ENCODE results near the gene EYA3.

EYA3 gene

DNA sequence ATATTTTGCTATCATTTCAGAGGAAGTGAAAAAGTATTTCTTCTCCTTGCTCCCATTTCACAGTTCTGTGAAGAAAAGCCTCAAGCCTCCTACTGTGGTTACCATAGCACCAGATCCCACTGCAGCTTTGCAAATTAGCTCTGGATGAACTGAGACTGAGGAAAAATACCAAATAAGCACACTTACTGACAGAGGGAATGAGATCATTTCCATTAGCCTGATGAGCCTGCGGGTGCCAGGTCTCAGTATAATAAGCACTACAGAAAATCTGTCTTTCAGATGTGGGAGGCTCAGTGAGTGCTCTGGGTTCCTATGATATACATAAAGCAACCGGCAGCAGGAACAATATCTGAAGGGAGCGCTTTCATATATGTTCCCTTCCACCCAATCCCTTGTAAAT lies 107.3 kb downstream of the EYA3 start:
- Histone ChIP-seq H2BK5ac (ENCODE audit: low read length) (no peak overlapping the region), H3K23ac (ENCODE audit: low read length) (no peak overlapping the region), H3K27me3 (ENCODE audit: insufficient read depth, low read length, poor library complexity) (no peaks in the 10 kb centered on the region), H2BK15ac (replicated peaks; ENCODE audit: low read depth) (no peak overlapping the region), H3K4me1 (ENCODE audit: control insufficient read depth, low read depth, low read length) (no peaks in the 10 kb centered on the region), H2AK5ac (ENCODE audit: low read length) (no peak overlapping the region), H3K27ac (ENCODE audit: low read depth, low read length) (no peak overlapping the region), H3K79me1 (ENCODE audit: low read length) (no peaks in the 10 kb centered on the region), H3K4me3 (ENCODE audit: low read length) (no peak overlapping the region), H3K18ac (ENCODE audit: low read length) (no peak overlapping the region), H4K8ac (ENCODE audit: low read depth, low read length) (no peak overlapping the region), H2BK120ac (ENCODE audit: low read depth, low read length) (no peak overlapping the region), H3K56ac (ENCODE audit: low read length) (no peak overlapping the region), H3K4me2 (ENCODE audit: low read length) (no peak overlapping the region), H3K9ac (ENCODE audit: low read length) (no peak overlapping the region), H3K36me3 (ENCODE audit: control insufficient read depth, insufficient read depth, low read length) (no peaks in the 10 kb centered on the region), H4K5ac (ENCODE audit: low read length) (no peak overlapping the region), H3K79me2 (ENCODE audit: control insufficient read depth, insufficient read depth, low read length) (no peaks in the 10 kb centered on the region), H3K4ac (ENCODE audit: low read depth, low read length) (no peak overlapping the region)
- WGBS (ENCODE audit: extremely low coverage, insufficient coverage, low lambda C conversion rate) = no CpG with 5 or more reads among the region's 3 CpGs
- peak; percentile 13 for DNase-seq

DNA sequence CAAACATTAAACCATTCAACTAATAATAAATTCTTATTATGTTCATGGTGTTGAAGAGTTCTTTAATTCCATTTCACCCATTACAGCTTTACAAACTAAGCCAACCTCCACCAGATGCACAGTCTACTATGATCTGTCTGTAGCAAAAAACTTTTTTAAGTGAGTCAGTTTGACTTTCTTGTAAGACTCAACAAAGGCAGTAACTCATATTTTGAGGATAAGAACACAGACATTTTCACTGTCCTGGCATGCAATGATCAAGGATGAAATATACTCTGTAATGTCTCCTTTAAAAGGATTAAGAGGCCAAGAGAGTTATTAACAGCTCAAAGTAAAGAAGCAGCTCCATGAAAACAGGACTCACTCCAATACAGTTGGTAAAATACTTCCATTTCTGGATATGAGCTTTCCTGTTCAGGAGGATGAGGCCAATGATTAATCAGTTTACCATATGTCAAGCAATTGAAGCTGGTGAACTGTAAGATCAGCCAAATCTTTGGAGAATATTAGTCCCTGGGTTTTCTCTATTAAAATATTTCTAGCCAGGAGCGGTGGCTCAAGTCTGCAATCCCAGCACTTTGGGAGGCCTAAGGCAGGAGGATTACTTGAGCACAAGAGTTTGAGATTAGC lies 108.1 kb downstream of the EYA3 start:
- H3K4me3 ChIP-seq (ENCODE audit: low read length) = no peak overlapping the region
- no peaks in the 10 kb centered on the region for H3K4me1 ChIP-seq (ENCODE audit: control insufficient read depth, low read depth, low read length)
- no peak overlapping the region for H4K8ac ChIP-seq (ENCODE audit: low read depth, low read length)
- WGBS (ENCODE audit: extremely low coverage, insufficient coverage, low lambda C conversion rate) = no CpG with 5 or more reads among the region's 1 CpG
- no peaks in the 10 kb centered on the region for H3K36me3 ChIP-seq (ENCODE audit: control insufficient read depth, insufficient read depth, low read length)
- no peak overlapping the region for H3K18ac ChIP-seq (ENCODE audit: low read length)
- no peak overlapping the region for H2AK5ac ChIP-seq (ENCODE audit: low read length)
- H2BK5ac ChIP-seq (ENCODE audit: low read length) = no peak overlapping the region
- no peak for DNase-seq
- H2BK120ac ChIP-seq (ENCODE audit: low read depth, low read length) = no peak overlapping the region
- H2BK15ac ChIP-seq (replicated peaks; ENCODE audit: low read depth) = no peak overlapping the region
- H3K9ac ChIP-seq (ENCODE audit: low read length) = no peak overlapping the region
- H4K5ac ChIP-seq (ENCODE audit: low read length) = no peak overlapping the region
- H3K79me1 ChIP-seq (ENCODE audit: low read length) = no peaks in the 10 kb centered on the region
- H3K27me3 ChIP-seq (ENCODE audit: insufficient read depth, low read length, poor library complexity) = no peaks in the 10 kb centered on the region
- H3K79me2 ChIP-seq (ENCODE audit: control insufficient read depth, insufficient read depth, low read length) = no peaks in the 10 kb centered on the region
- no peak overlapping the region for H3K4ac ChIP-seq (ENCODE audit: low read depth, low read length)
- H3K56ac ChIP-seq (ENCODE audit: low read length) = no peak overlapping the region
- H3K4me2 ChIP-seq (ENCODE audit: low read length) = no peak overlapping the region
- no peak overlapping the region for H3K27ac ChIP-seq (ENCODE audit: low read depth, low read length)
- H3K23ac ChIP-seq (ENCODE audit: low read length) = no peak overlapping the region

DNA sequence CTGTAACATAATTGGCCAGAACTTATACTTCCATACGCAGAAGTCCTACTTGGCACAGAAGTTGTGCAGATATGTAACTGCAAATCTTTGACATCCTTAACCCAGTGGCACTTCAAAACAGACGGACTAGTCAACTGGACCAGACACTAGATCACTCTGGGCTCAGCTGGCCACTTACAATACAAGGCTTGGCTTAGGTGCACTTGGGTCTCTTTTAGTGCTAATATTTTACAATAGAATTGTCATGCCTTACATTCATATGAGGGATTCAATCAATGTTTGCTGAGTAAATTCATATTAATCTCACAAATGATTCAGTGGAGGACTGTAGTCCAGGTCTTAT lies 108.6 kb downstream of the EYA3 start:
- Histone ChIP-seq H3K9ac (ENCODE audit: low read length) (no peak overlapping the region), H3K79me1 (ENCODE audit: low read length) (no peaks in the 10 kb centered on the region), H3K23ac (ENCODE audit: low read length) (no peak overlapping the region), H3K4me1 (ENCODE audit: control insufficient read depth, low read depth, low read length) (no peaks in the 10 kb centered on the region), H3K27ac (ENCODE audit: low read depth, low read length) (no peak overlapping the region), H3K4me2 (ENCODE audit: low read length) (no peak overlapping the region), H3K4me3 (ENCODE audit: low read length) (no peak overlapping the region), H3K79me2 (ENCODE audit: control insufficient read depth, insufficient read depth, low read length) (no peaks in the 10 kb centered on the region), H2BK15ac (replicated peaks; ENCODE audit: low read depth) (no peak overlapping the region), H3K27me3 (ENCODE audit: insufficient read depth, low read length, poor library complexity) (no peaks in the 10 kb centered on the region), H3K4ac (ENCODE audit: low read depth, low read length) (no peak overlapping the region), H4K5ac (ENCODE audit: low read length) (no peak overlapping the region), H3K36me3 (ENCODE audit: control insufficient read depth, insufficient read depth, low read length) (no peaks in the 10 kb centered on the region), H2BK120ac (ENCODE audit: low read depth, low read length) (no peak overlapping the region), H2AK5ac (ENCODE audit: low read length) (no peak overlapping the region), H4K8ac (ENCODE audit: low read depth, low read length) (no peak overlapping the region), H3K18ac (ENCODE audit: low read length) (no peak overlapping the region), H3K56ac (ENCODE audit: low read length) (no peak overlapping the region), H2BK5ac (ENCODE audit: low read length) (no peak overlapping the region)
- no peak for DNase-seq
- WGBS (ENCODE audit: extremely low coverage, insufficient coverage, low lambda C conversion rate) = no CpG with 5 or more reads among the region's 2 CpGs

DNA sequence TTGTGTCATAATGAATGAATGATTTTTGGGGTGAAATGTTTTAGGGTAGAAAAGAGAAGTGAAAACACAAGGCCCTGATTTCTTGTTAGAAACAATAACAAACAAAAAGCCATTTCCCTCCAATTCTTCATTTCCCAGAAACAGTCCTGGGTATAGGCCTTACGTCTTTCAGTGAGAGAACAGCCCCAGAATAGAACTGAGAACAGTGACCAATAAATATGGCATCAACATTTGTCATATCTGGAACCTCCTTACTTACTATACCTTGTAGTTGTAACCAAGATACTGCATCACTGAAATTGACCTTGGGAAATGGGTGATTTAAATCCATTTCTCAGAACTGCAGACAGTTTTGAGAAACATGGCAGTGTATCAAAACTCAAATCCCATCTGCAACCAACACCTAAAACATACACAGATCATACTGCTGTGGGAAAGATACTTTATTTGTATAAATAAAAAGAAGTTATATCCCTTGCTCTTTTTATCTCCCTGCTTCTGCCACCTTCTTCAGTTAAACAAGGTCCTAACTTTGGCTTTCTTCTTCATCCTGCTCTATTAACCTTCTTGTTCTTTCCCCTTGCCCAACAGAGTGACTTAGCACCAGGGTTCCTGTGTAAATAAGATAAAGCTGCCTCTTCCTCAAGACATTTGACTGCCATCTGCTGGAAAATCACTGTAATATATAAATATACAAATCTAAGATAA lies 109.1 kb downstream of the EYA3 start:
- Histone ChIP-seq H3K23ac (ENCODE audit: low read length) (no peak overlapping the region), H3K79me2 (ENCODE audit: control insufficient read depth, insufficient read depth, low read length) (no peaks in the 10 kb centered on the region), H3K4me2 (ENCODE audit: low read length) (no peak overlapping the region), H3K27ac (ENCODE audit: low read depth, low read length) (no peak overlapping the region), H3K79me1 (ENCODE audit: low read length) (no peaks in the 10 kb centered on the region), H3K4me1 (ENCODE audit: control insufficient read depth, low read depth, low read length) (no peaks in the 10 kb centered on the region), H3K4ac (ENCODE audit: low read depth, low read length) (no peak overlapping the region), H3K9ac (ENCODE audit: low read length) (no peak overlapping the region), H3K36me3 (ENCODE audit: control insufficient read depth, insufficient read depth, low read length) (no peaks in the 10 kb centered on the region), H3K4me3 (ENCODE audit: low read length) (no peak overlapping the region), H3K56ac (ENCODE audit: low read length) (no peak overlapping the region), H2BK5ac (ENCODE audit: low read length) (no peak overlapping the region), H2BK15ac (replicated peaks; ENCODE audit: low read depth) (no peak overlapping the region), H2BK120ac (ENCODE audit: low read depth, low read length) (no peak overlapping the region), H4K5ac (ENCODE audit: low read length) (no peak overlapping the region), H4K8ac (ENCODE audit: low read depth, low read length) (no peak overlapping the region), H2AK5ac (ENCODE audit: low read length) (no peak overlapping the region), H3K27me3 (ENCODE audit: insufficient read depth, low read length, poor library complexity) (no peaks in the 10 kb centered on the region), H3K18ac (ENCODE audit: low read length) (no peak overlapping the region)
- no CpG with 5 or more reads among the region's 1 CpG for WGBS (ENCODE audit: extremely low coverage, insufficient coverage, low lambda C conversion rate)
- DNase-seq = peak; percentile 59

DNA sequence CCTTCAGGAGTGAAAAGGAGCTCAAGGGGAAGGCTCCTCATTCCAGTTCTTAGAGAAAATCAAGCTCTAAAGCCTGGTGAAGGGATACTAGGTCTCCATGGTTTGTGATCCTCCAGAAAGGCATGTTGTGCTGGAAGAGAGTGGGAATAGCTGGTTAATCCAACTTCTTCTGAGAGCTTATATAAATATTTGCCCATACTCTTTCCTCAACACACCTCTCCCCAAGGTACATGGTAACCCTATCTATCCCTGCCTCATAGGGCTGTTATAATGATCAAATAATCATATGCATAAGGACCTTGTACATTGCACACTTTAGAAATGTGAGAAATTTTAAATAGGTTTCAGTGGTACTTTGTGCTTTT lies 114.0 kb downstream of the EYA3 start:
- no peak overlapping the region for H3K18ac ChIP-seq (ENCODE audit: low read length)
- H4K5ac ChIP-seq (ENCODE audit: low read length) = no peak overlapping the region
- H3K4me2 ChIP-seq (ENCODE audit: low read length) = no peak overlapping the region
- H2BK120ac ChIP-seq (ENCODE audit: low read depth, low read length) = no peak overlapping the region
- H3K27ac ChIP-seq (ENCODE audit: low read depth, low read length) = no peak overlapping the region
- H3K79me1 ChIP-seq (ENCODE audit: low read length) = no peaks in the 10 kb centered on the region
- H3K23ac ChIP-seq (ENCODE audit: low read length) = no peak overlapping the region
- no peak overlapping the region for H3K4me3 ChIP-seq (ENCODE audit: low read length)
- no peaks in the 10 kb centered on the region for H3K4me1 ChIP-seq (ENCODE audit: control insufficient read depth, low read depth, low read length)
- no peaks in the 10 kb centered on the region for H3K27me3 ChIP-seq (ENCODE audit: insufficient read depth, low read length, poor library complexity)
- no peak overlapping the region for H2BK5ac ChIP-seq (ENCODE audit: low read length)
- no peaks in the 10 kb centered on the region for H3K36me3 ChIP-seq (ENCODE audit: control insufficient read depth, insufficient read depth, low read length)
- no peaks in the 10 kb centered on the region for H3K79me2 ChIP-seq (ENCODE audit: control insufficient read depth, insufficient read depth, low read length)
- no peak overlapping the region for H3K56ac ChIP-seq (ENCODE audit: low read length)
- no peak overlapping the region for H4K8ac ChIP-seq (ENCODE audit: low read depth, low read length)
- no peak overlapping the region for H2AK5ac ChIP-seq (ENCODE audit: low read length)
- no peak overlapping the region for H3K4ac ChIP-seq (ENCODE audit: low read depth, low read length)
- no peak for DNase-seq
- H2BK15ac ChIP-seq (replicated peaks; ENCODE audit: low read depth) = no peak overlapping the region
- no peak overlapping the region for H3K9ac ChIP-seq (ENCODE audit: low read length)
